Measurements from ENCODE around the gene KCNK7. TPM values are rescaled to one million over a fixed set of nuclear protein-coding genes. Genes with fewer than 3 reads are reported as not detected.

Gene KCNK7
- total and polyA plus RNA-seq, 12 donors = 0.22 to 1.5 (median 0.36) TPM; not detected in 2

GRCh38 chr11:65578667-65579066 is 16.9 kb downstream of the KCNK7 start:
- intact Hi-C loops (cut with DNase I) = loop anchor here in 1 of 10 donors (5.0 kb wide), 1 partner anchor 79 kb away; no protein-coding TSS in a partner anchor
- WGBS, 2 donors = 75 to 80% methylated on average over 3 of the region's 3 CpGs
- Histone ChIP-seq H3K27me3 (no peaks in the 10 kb centered on the region), H3K36me3 (peaks cover 0 to 52% (median 18%) of the 10 kb centered on the region in 9 donors), H3K4me3 (no peak overlapping the region), H3K27ac (peak overlapping the region in 4 of 10 donors; percentile 93 to 100 (median 96)), H3K9me3 (no peaks in the 10 kb centered on the region), H3K4me1 (peaks cover 19 to 45% (median 39%) of the 10 kb centered on the region in 9 donors)
- no peak for TF ChIP-seq CTCF (IDR thresholded peaks at IDR 0.05)
- DNase-seq = no peak
- no peak for ATAC-seq

- intact Hi-C loops (cut with DNase I) = loop anchor here in 1 of 10 donors (5.0 kb wide), 1 partner anchor 79 kb away; no protein-coding TSS in a partner anchor
- no peaks in the 10 kb centered on the region for H3K27me3 ChIP-seq
- peaks cover 24 to 51% (median 44%) of the 10 kb centered on the region in 9 donors for H3K4me1 ChIP-seq
- H3K36me3 ChIP-seq = peaks cover 0 to 47% (median 18%) of the 10 kb centered on the region in 9 donors
- ATAC-seq (no peak), DNase-seq (no peak)
- 90 to 98% methylated on average over 7 of the region's 7 CpGs for WGBS, 2 donors
- no peaks in the 10 kb centered on the region for H3K9me3 ChIP-seq
- H3K4me3 ChIP-seq = peak overlapping the region in 8 of 10 donors; percentile 75 to 98 (median 84)
- TF ChIP-seq CTCF (IDR thresholded peaks at IDR 0.05) = no peak
- H3K27ac ChIP-seq = peak overlapping the region in 9 of 10 donors; percentile 93 to 100 (median 96)
These were observed 17.5 kb downstream of the KCNK7 start for GRCh38 chr11:65578134-65578533.

- peak overlapping the region in 9 of 10 donors; percentile 75 to 98 (median 88) for H3K4me3 ChIP-seq
- H3K9me3 ChIP-seq = no peaks in the 10 kb centered on the region
- no peaks in the 10 kb centered on the region for H3K27me3 ChIP-seq
- peaks cover 0 to 43% (median 18%) of the 10 kb centered on the region in 9 donors for H3K36me3 ChIP-seq
- intact Hi-C loops (cut with DNase I) = loop anchor here in 1 of 10 donors (5.0 kb wide), 1 partner anchor 80 kb away; no protein-coding TSS in a partner anchor
- ATAC-seq (peak in 2 of 8 donors; percentile 1 to 7), DNase-seq (no peak)
- peaks cover 25 to 54% (median 46%) of the 10 kb centered on the region in 9 donors for H3K4me1 ChIP-seq
- TF ChIP-seq CTCF (IDR thresholded peaks at IDR 0.05) = no peak
- WGBS, 2 donors = 38 to 49% methylated on average over 8 of the region's 8 CpGs
- H3K27ac ChIP-seq = peak overlapping the region; percentile 89 to 100 (median 96)
These were observed 17.9 kb downstream of the KCNK7 start for GRCh38 chr11:65577756-65578109.

GRCh38 chr11:65576867-65577755 is 18.5 kb downstream of the KCNK7 start:
- H3K9me3 ChIP-seq = no peaks in the 10 kb centered on the region
- TF ChIP-seq CTCF (IDR thresholded peaks at IDR 0.05) = no peak
- intact Hi-C loops (cut with DNase I) = loop anchor here in 1 of 10 donors (5.0 kb wide), 1 partner anchor 80 kb away; no protein-coding TSS in a partner anchor
- ATAC-seq (peak in 7 of 8 donors; percentile 5 to 57 (median 43)), DNase-seq (peak; percentile 61 to 79)
- peaks cover 25 to 56% (median 47%) of the 10 kb centered on the region in 9 donors for H3K4me1 ChIP-seq
- peaks cover 0 to 37% (median 18%) of the 10 kb centered on the region in 9 donors for H3K36me3 ChIP-seq
- 31 to 45% methylated on average over 18 of the region's 18 CpGs for WGBS, 2 donors
- no peaks in the 10 kb centered on the region for H3K27me3 ChIP-seq
- H3K4me3 ChIP-seq = peak overlapping the region; percentile 75 to 98 (median 84)
- H3K27ac ChIP-seq = peak overlapping the region; percentile 89 to 100 (median 96)
